HEK293T (cell line): Measurements from ENCODE around the gene MCRS1.

Source experiments
- CTCF ChIA-PET: fragments of 350-600 bp; formaldehyde crosslinking; extraction: SDS; loops from one replicate; lab custom pipeline; 2021; ENCODE audit warnings: antibody characterized with exemption, inconsistent platforms; lab: Yijun Ruan, JAX
- POLR2A ChIA-PET: fragments of 350-600 bp; formaldehyde crosslinking; extraction: SDS; loops from one replicate; lab custom pipeline; 2020; ENCODE audit warnings: antibody characterized with exemption, inconsistent platforms; lab: Yijun Ruan, JAX
- DNase-seq: peaks from one replicate; pipeline ENCODE4 v3.0.0; 2012; ENCODE audit warnings: mixed read lengths; ENCODE audit errors: extremely low spot score
- ARNT ChIP-seq: fragments of 450-650 bp; IDR thresholded peaks from 2 replicates; pipeline ENCODE4 v1.6.1; 2017; ENCODE audit warnings: mild to moderate bottlenecking
- BHLHE40 ChIP-seq: fragments of 450-650 bp; IDR thresholded peaks from 2 replicates; pipeline ENCODE4 v1.6.1; 2016; ENCODE audit warnings: mild to moderate bottlenecking, moderate library complexity, borderline replicate concordance
- CTBP1 ChIP-seq: fragments of 450-650 bp; IDR thresholded peaks from 2 replicates; pipeline ENCODE4 v1.6.1; 2016; ENCODE audit warnings: borderline replicate concordance
- ELF4 ChIP-seq: fragments of 450-650 bp; IDR thresholded peaks from 2 replicates; pipeline ENCODE4 v1.6.1; 2017; ENCODE audit warnings: antibody characterized with exemption
- FOXA1 ChIP-seq: fragments of 450-650 bp; IDR thresholded peaks from 2 replicates; pipeline ENCODE4 v1.6.1; 2016; ENCODE audit warnings: mild to moderate bottlenecking
- FOXK2 ChIP-seq: fragments of 450-650 bp; IDR thresholded peaks from 2 replicates; pipeline ENCODE4 v1.6.1; 2016; ENCODE audit warnings: mild to moderate bottlenecking
- FOXM1 ChIP-seq: fragments of 450-650 bp; IDR thresholded peaks from 2 replicates; pipeline ENCODE4 v1.6.1; 2017; ENCODE audit warnings: mild to moderate bottlenecking, borderline replicate concordance
- HDGF ChIP-seq: fragments of 450-650 bp; IDR thresholded peaks from 2 replicates; pipeline ENCODE4 v1.6.1; 2017; ENCODE audit warnings: antibody characterized with exemption, borderline replicate concordance
- L3MBTL2 ChIP-seq: fragments of 450-650 bp; conservative IDR thresholded peaks from 2 replicates; pipeline ENCODE4 v1.6.1; 2016; ENCODE audit warnings: mild to moderate bottlenecking
- LEF1 ChIP-seq: fragments of 450-650 bp; IDR thresholded peaks from 2 replicates; pipeline ENCODE4 v1.6.1; 2017; ENCODE audit warnings: mild to moderate bottlenecking, borderline replicate concordance
- NFRKB ChIP-seq: fragments of 450-650 bp; IDR thresholded peaks from 2 replicates; pipeline ENCODE4 v1.6.1; 2016; ENCODE audit warnings: mild to moderate bottlenecking, moderate library complexity
- SP1 ChIP-seq: fragments of 450-650 bp; IDR thresholded peaks from 2 replicates; pipeline ENCODE4 v1.6.1; 2017
- SUZ12 ChIP-seq: fragments of 450-650 bp; IDR thresholded peaks from 2 replicates; pipeline ENCODE4 v1.6.1; 2016; ENCODE audit warnings: mild to moderate bottlenecking
- TARDBP ChIP-seq: fragments of 450-650 bp; IDR thresholded peaks from 2 replicates; pipeline ENCODE4 v1.6.1; 2016
- ZNF384 ChIP-seq: fragments of 450-650 bp; IDR thresholded peaks from 2 replicates; pipeline ENCODE4 v1.6.1; 2016
- TF ChIP-seq, protein P1 (sequence below): fragments of 450-650 bp; IDR thresholded peaks from 2 replicates; pipeline ENCODE4 v1.6.1; 2016

MCRS1 gene

GRCh38 chr12:49558526-49558925, 9.4 kb downstream of the MCRS1 start:
- TF ChIP-seq FOXM1 (no peak), L3MBTL2 (no peak), FOXK2 (no peak), ZNF384 (no peak), BHLHE40 (no peak), TARDBP (no peak), CTBP1 (no peak), NFRKB (no peak), HDGF (no peak), ARNT (no peak), SP1 (no peak), LEF1 (no peak), FOXA1 (no peak), SUZ12 (no peak), ELF4 (no peak)
- TF ChIP-seq, protein P1, sequence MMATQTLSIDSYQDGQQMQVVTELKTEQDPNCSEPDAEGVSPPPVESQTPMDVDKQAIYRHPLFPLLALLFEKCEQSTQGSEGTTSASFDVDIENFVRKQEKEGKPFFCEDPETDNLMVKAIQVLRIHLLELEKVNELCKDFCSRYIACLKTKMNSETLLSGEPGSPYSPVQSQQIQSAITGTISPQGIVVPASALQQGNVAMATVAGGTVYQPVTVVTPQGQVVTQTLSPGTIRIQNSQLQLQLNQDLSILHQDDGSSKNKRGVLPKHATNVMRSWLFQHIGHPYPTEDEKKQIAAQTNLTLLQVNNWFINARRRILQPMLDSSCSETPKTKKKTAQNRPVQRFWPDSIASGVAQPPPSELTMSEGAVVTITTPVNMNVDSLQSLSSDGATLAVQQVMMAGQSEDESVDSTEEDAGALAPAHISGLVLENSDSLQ: no peak
- ChIA-PET CTCF (interaction anchor here (0.5 kb wide), 1 partner anchor 42 kb away, joined by 3 read pairs; no protein-coding TSS in a partner anchor), POLR2A (interaction anchor here (0.8 kb wide), 1 partner anchor 22 kb away, joined by 3 read pairs; no protein-coding TSS in a partner anchor)
- no peak for DNase-seq

- ChIA-PET POLR2A (interaction anchor here (0.8 to 2.9 kb wide), 2 partner anchors 9 to 23 kb away, joined by 3 to 12 read pairs; partner anchors contain the start of gene MCRS1), CTCF (interaction anchor here (0.5 kb wide), 1 partner anchor 41 kb away, joined by 3 read pairs; no protein-coding TSS in a partner anchor)
- TF ChIP-seq LEF1 (no peak), ELF4 (no peak), SP1 (no peak), SUZ12 (no peak), L3MBTL2 (no peak), FOXA1 (no peak)
- TF ChIP-seq, protein P1: no peak
- DNase-seq: no peak
Observed at GRCh38 chr12:49557917-49558215, 10.1 kb downstream of the MCRS1 start.

GRCh38 chr12:49557187-49557916, 10.6 kb downstream of the MCRS1 start:
- POLR2A ChIA-PET: interaction anchor here (1.1 to 2.9 kb wide), 2 partner anchors 8 to 10 kb away, joined by 3 to 12 read pairs; partner anchors contain the start of gene MCRS1
- no peak for DNase-seq
- CTCF ChIA-PET: no interaction called here
- TF ChIP-seq ELF4 (no peak), ARNT (no peak), LEF1 (no peak), ZNF384 (no peak), BHLHE40 (no peak), SP1 (no peak)
- TF ChIP-seq, protein P1: no peak

GRCh38 chr12:49556391-49557186, 11.4 kb downstream of the MCRS1 start:
- DNase-seq: no peak
- POLR2A ChIA-PET: interaction anchor here (1.1 to 2.9 kb wide), 2 partner anchors 9 to 11 kb away, joined by 3 to 12 read pairs; partner anchors contain the start of gene MCRS1
- no peak for TF ChIP-seq BHLHE40
- CTCF ChIA-PET: no interaction called here

DNA sequence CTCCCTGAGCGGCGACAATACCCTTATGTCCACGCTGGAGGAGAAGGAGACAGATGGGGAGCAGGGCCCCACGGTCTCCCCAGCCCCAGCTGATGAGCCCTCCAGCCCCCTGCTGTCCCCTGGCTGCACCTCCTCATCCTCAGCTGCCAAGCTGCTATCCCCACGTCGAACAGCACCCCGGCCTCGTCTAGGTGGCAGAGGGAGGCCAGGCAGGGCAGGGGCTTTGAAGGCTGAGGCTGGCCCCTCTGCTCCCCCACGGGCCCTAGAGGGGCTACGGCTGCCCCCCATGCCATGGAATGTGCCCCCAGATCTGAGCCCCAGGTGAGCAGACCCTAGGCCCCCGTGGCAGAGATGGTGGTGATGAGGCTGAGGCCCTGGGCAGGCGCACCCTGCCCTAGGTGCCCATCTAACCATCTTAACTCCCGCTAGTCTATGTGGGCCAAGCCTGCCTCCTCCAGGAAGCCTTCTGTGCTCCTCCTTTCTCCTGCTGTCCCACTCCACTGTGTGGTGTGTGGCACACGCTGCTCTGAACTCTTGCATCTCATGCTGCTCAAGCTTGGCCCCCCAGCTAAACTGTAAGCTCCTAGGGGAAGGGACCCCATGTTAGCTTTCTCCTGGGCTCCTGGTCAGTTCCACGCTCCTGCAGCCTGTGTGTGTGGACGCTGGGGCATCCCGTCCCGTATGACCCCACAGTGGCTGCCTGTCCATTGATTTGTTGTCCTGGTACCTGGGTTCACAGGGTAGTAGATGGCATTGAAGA, 12.1 kb downstream of the MCRS1 start:
- CTCF ChIA-PET: interaction anchor here (3.1 kb wide), 1 partner anchor 25 kb away, joined by 10 read pairs; no protein-coding TSS in a partner anchor
- POLR2A ChIA-PET: interaction anchor here (0.7 to 2.9 kb wide), 3 partner anchors 10 to 26 kb away, joined by 3 to 12 read pairs (median 3); partner anchors contain the start of gene MCRS1
- no peak for TF ChIP-seq NFRKB
- TF ChIP-seq FOXM1: no peak
- no peak for TF ChIP-seq ZNF384
- TF ChIP-seq SUZ12: no peak
- no peak for TF ChIP-seq TARDBP
- TF ChIP-seq FOXA1: no peak
- TF ChIP-seq ELF4: no peak
- TF ChIP-seq HDGF: no peak
- TF ChIP-seq SP1: no peak
- TF ChIP-seq, protein P1: no peak
- TF ChIP-seq L3MBTL2: no peak
- TF ChIP-seq CTBP1: no peak
- no peak for TF ChIP-seq FOXK2
- TF ChIP-seq LEF1: no peak
- no peak for TF ChIP-seq BHLHE40
- no peak for TF ChIP-seq ARNT
- no peak for DNase-seq
